ENCODE results near the gene RHOB.
"Not testable (repeated sequence)": the region's sequence is repeated elsewhere in the genome, so short reads cannot be mapped to it uniquely, and the experiment has no call there.

RHOB gene

GRCh38 chr2:20476481-20476880, 29.6 kb downstream of the RHOB start:
- DNase-seq (ENCODE audit: low read depth), result no peak

- no peak for DNase-seq (ENCODE audit: low read depth)
Measured at GRCh38 chr2:20476950-20477349, 30.1 kb downstream of the RHOB start.

- DNase-seq (ENCODE audit: low read depth), result no peak
Measured at GRCh38 chr2:20478961-20479360, 32.1 kb downstream of the RHOB start.

- no peak for DNase-seq (ENCODE audit: low read depth)
Measured at GRCh38 chr2:20479835-20480234, 33.0 kb downstream of the RHOB start.

GRCh38 chr2:20480913-20481312, 34.0 kb downstream of the RHOB start:
- DNase-seq (ENCODE audit: low read depth), result no peak

GRCh38 chr2:20481798-20482405, 35.0 kb downstream of the RHOB start:
- no peak for DNase-seq (ENCODE audit: low read depth)

- DNase-seq (ENCODE audit: low read depth), result no peak
Measured at GRCh38 chr2:20482725-20483124, 35.9 kb downstream of the RHOB start.

- no peak for DNase-seq (ENCODE audit: low read depth)
Measured at GRCh38 chr2:20483194-20483895, 36.5 kb downstream of the RHOB start.

- DNase-seq (ENCODE audit: low read depth), result no peak
Measured at GRCh38 chr2:20484034-20484617, 37.3 kb downstream of the RHOB start.

- no peak for DNase-seq (ENCODE audit: low read depth)
Measured at GRCh38 chr2:20484810-20485611, 38.1 kb downstream of the RHOB start.

- DNase-seq (ENCODE audit: low read depth), result no peak
Measured at GRCh38 chr2:20485612-20486388, 38.9 kb downstream of the RHOB start.

GRCh38 chr2:20486571-20486970, 39.7 kb downstream of the RHOB start:
- no peak for DNase-seq (ENCODE audit: low read depth)

- DNase-seq (ENCODE audit: low read depth), result no peak
Measured at GRCh38 chr2:20487030-20487391, 40.1 kb downstream of the RHOB start.

GRCh38 chr2:20487392-20488174, 40.7 kb downstream of the RHOB start:
- DNase-seq (ENCODE audit: low read depth), result no peak

- DNase-seq (ENCODE audit: low read depth), result no peak
Measured at GRCh38 chr2:20488201-20488641, 41.3 kb downstream of the RHOB start.

GRCh38 chr2:20488782-20489181, 41.9 kb downstream of the RHOB start:
- no peak for DNase-seq (ENCODE audit: low read depth)

- no peak for DNase-seq (ENCODE audit: low read depth)
Measured at GRCh38 chr2:20490300-20491181, 43.7 kb downstream of the RHOB start.

- DNase-seq (ENCODE audit: low read depth), result no peak
Measured at GRCh38 chr2:20491739-20492531, 45.1 kb downstream of the RHOB start.

- DNase-seq (ENCODE audit: low read depth), result not testable (repeated sequence)
Measured at GRCh38 chr2:20493095-20493494, 46.2 kb downstream of the RHOB start.

Measured in activated gamma-delta T cell treated with anti-CD3 and anti-CD28 coated beads, Interleukin-2, amount 50 U/mL, for 16 hours (primary cell).